Hematopoietic multipotent progenitor cell treated with erythropoietin and hydrocortisone succinate and interleukin-3 and kit ligand, for 4 days (in vitro differentiated cells): Measurements from ENCODE around the gene ZBTB40.

ENCODE experiments used
- DNase-seq: peaks from one replicate; pipeline ENCODE4 v3.0.0-alpha.2; 2015

ZBTB40 gene

GRCh38 chr1:22471078-22471477, 19.4 kb downstream of the ZBTB40 start:
- DNase-seq = peak; percentile 46

- no peak for DNase-seq
Measured at GRCh38 chr1:22471610-22472009, 20.0 kb downstream of the ZBTB40 start.

GRCh38 chr1:22472596-22472995, 20.9 kb downstream of the ZBTB40 start:
- DNase-seq = no peak

- DNase-seq = no peak
Measured at GRCh38 chr1:22473952-22474351, 22.3 kb downstream of the ZBTB40 start.

- no peak for DNase-seq
Measured at GRCh38 chr1:22476566-22476965, 24.9 kb downstream of the ZBTB40 start.

GRCh38 chr1:22483121-22483520, 31.5 kb downstream of the ZBTB40 start:
- DNase-seq = no peak

GRCh38 chr1:22484706-22485345, 33.2 kb downstream of the ZBTB40 start:
- DNase-seq = peak; percentile 66

GRCh38 chr1:22485431-22485830, 33.8 kb downstream of the ZBTB40 start:
- DNase-seq = no peak

- DNase-seq = no peak
Measured at GRCh38 chr1:22487781-22488180, 36.1 kb downstream of the ZBTB40 start.

GRCh38 chr1:22488319-22488718, 36.7 kb downstream of the ZBTB40 start:
- DNase-seq = no peak

GRCh38 chr1:22489278-22489677, 37.6 kb downstream of the ZBTB40 start:
- DNase-seq = no peak

- peak; percentile 47 for DNase-seq
Measured at GRCh38 chr1:22489823-22490222, 38.2 kb downstream of the ZBTB40 start.

GRCh38 chr1:22490309-22490708, 38.7 kb downstream of the ZBTB40 start:
- no peak for DNase-seq

- no peak for DNase-seq
Measured at GRCh38 chr1:22491995-22492715, 40.5 kb downstream of the ZBTB40 start.

- peak; percentile 35 for DNase-seq
Measured at GRCh38 chr1:22494144-22494543, 42.5 kb downstream of the ZBTB40 start.

GRCh38 chr1:22494943-22495579, 43.4 kb downstream of the ZBTB40 start:
- no peak for DNase-seq

- DNase-seq = no peak
Measured at GRCh38 chr1:22496536-22497160, 45.0 kb downstream of the ZBTB40 start.

GRCh38 chr1:22498463-22498862, 46.8 kb downstream of the ZBTB40 start:
- DNase-seq = no peak

- DNase-seq = no peak
Measured at GRCh38 chr1:22500058-22500457, 48.4 kb downstream of the ZBTB40 start.

GRCh38 chr1:22500471-22500870, 48.8 kb downstream of the ZBTB40 start:
- no peak for DNase-seq

- no peak for DNase-seq
Measured at GRCh38 chr1:22502202-22502601, 50.6 kb downstream of the ZBTB40 start.

- DNase-seq = no peak
Measured at GRCh38 chr1:22503721-22504410, 52.2 kb downstream of the ZBTB40 start.

- no peak for DNase-seq
Measured at GRCh38 chr1:22506130-22506692, 54.6 kb downstream of the ZBTB40 start.
